Activated CD8-positive, alpha-beta memory T cell treated with anti-CD3 and anti-CD28 coated beads, Interleukin-2, amount 50 U/mL, for 48 hours (primary cell): ENCODE results near the gene CSPG4.

ENCODE experiments used
- DNase-seq: peaks from one replicate; pipeline ENCODE4 v3.0.0-alpha.2; 2020

CSPG4 gene

DNA sequence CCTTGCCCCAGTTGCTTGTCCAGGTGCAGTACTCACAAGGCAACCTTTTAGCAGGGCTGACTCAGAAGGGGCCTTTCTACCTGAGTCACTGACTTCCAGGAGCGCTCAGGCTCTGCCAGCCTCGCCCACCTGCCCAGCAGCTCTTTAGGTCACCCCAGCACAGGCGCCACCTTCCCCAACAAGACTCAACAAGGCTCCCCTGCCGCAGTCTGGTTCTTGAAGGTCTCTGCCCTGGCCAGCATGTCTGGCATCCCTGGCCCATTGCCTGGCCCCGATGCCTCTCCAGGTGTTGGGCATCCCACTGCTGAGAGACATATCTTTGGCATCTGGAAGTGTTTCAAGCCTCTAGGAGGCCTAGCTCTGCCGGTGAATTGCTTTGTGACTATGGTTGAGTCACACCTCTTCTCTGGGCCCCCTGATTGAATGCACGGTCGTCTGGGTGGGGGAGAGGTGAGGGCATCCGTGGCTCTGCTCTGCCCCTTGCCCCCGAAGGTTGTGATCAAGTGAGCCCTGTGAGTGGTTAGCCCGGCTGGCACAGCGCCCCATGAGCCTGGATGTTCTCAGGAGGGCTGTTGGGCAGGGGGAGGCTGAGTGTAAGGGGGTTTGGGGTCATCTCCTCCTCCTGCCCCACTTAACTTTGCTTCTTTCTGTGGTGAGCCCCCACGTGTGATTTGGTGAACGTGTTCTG lies 43.3 kb downstream of the CSPG4 start:
- no peak for DNase-seq

DNA sequence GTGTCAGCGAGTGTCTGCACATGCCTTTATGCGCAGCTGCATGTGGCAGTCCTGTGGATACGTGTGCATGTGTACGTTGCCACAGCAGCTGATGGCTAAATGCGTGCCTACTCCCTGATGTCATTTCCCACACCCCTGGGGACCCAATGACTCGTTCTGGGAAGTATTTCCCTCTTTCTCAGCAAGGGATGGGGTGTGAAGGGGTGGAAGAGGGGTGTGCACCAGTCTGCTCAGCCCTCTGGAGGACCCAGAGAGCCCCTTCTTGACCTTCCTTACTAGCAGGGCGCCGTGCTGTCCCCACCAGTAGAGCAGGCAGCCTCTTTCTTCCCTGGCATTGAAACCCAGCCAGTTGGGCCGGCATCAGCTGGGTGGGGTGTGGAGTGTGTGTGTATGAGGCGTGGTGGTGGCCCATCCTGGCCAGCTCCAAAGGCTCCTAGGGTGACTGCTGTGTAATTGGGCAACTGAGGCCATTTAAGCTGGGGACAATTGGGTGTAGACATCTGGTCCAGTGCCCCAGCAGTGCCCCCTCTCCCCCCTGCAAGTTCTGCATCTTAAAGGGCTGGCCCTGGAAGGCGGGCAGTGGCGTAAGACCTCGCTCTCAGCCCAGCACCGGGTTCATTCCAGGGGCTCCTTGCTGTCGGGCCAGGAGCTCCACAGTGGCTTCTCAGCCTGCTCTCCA lies 45.7 kb downstream of the CSPG4 start:
- no peak for DNase-seq

GRCh38 chr15:75663931-75664421 lies 48.7 kb downstream of the CSPG4 start:
- DNase-seq: no peak

- no peak for DNase-seq
Measured at GRCh38 chr15:75662823-75663519, 49.7 kb downstream of the CSPG4 start.

GRCh38 chr15:75661756-75662140 lies 50.9 kb downstream of the CSPG4 start:
- no peak for DNase-seq

DNA sequence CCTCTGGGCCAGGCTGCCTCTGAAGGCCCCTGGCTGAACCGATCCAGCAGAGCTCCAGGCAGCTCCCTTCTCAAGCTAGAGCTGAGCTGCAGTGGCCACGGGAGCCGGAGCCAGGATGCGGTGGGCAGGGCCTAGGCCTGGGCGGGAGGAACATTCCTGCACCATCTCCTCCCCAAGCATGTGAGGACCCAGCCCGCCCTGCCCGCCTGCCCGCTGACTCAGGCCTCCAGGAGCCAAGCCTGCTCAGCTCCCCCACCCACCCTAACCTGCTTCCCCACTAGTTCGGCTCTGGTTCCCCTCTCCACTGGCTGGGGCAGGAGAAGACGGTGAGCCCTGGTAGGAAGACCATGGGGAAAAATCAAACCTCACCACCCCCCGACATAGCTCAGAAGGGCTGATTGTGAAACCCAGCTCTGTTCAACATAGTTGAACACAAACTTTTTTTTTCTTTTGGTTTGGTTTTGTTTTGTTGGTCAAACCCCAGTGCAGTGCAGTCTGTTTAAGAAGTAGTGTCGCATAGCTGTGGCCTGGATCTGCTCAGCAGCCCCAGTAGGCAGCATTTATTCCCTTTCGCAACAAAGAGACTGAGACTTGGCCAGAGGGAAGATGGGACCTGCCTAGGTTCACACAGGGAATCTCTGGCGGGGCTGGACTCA lies 51.4 kb downstream of the CSPG4 start:
- DNase-seq: no peak

DNA sequence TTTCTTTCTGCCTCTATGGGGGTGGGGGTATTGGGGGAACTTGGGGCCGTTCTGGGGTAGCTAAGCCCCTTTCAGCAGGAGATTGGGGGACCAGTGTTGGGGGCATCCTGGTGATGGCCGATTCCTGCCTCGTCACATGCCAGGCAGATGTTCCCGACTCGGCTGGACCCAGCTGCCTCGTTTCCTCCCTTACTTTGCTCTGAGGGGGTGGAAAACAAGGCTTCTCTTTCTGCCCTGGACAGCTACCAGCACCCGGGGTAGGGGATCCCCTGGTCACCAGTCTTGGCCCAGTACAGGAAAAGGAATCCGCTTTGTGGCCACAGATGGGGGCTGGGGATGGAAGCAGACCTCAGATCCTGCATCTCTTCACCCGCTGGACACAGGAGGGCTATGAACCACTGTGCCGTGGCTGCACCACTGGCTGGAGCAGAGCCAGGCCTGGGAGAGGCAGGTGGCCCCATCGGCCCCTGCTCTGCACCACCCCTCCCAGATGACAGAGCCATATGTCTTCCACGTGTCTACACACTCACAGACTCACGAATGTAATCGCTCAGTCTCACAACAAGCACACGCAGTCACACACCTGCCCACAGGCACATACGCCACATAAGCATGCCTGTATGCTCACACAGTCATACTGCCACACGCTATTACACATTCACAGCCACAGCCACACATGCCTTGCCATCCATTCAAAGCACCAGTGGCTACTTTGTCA lies 52.6 kb downstream of the CSPG4 start:
- DNase-seq: no peak

DNA sequence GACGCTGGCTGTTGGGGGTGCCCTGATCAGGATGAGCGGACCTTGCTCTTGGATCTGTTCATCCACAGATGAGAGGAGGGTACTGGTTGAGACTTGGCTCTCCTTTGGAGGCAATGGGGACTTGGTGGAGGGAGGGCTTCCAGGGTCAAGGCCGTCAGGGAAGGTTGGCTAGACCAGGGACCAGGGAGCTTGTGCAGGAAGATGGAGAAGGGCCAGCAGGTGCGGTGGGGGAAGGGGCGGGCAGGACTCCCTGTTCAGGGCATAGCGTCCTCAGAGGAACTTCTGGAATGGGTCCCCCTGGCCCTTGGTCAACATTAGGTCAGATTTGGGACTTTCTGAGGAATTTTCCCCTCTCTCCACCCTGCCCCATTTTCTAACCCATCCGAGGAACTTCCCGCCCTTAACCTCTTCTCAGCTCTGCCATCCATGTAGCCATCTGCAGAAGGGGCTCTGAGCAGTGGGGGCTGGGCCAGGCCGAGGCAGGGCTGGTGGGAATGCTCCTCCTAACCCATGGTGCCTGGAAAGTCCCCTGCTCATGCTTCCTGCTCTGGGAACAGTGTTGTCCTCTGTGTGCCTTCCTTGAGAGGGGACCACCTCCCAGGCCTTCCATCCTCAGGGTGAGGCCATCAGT lies 53.4 kb downstream of the CSPG4 start:
- DNase-seq: no peak

- DNase-seq: no peak
Measured at GRCh38 chr15:75656813-75657212, 55.8 kb downstream of the CSPG4 start.

GRCh38 chr15:75656331-75656730 lies 56.3 kb downstream of the CSPG4 start:
- no peak for DNase-seq

DNA sequence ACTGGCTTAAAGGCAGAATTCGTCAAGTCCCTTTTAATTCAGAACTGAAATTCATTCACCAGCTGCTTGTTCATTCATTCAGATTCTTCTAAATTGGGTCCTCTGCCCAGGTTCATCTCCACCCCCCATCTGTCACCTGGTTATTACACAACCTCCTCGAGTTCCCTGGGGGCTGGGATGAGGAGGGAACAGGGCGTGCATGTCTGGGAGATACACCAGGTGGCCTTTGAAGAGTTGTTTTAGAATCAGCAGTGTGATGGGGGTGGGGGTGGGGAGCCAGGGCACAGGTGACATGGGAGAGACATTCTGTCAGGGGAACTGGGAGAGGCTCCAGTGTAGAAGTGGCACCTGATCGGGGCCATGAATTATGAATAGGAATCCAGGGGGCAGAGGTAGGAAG lies 56.7 kb downstream of the CSPG4 start:
- no peak for DNase-seq

DNA sequence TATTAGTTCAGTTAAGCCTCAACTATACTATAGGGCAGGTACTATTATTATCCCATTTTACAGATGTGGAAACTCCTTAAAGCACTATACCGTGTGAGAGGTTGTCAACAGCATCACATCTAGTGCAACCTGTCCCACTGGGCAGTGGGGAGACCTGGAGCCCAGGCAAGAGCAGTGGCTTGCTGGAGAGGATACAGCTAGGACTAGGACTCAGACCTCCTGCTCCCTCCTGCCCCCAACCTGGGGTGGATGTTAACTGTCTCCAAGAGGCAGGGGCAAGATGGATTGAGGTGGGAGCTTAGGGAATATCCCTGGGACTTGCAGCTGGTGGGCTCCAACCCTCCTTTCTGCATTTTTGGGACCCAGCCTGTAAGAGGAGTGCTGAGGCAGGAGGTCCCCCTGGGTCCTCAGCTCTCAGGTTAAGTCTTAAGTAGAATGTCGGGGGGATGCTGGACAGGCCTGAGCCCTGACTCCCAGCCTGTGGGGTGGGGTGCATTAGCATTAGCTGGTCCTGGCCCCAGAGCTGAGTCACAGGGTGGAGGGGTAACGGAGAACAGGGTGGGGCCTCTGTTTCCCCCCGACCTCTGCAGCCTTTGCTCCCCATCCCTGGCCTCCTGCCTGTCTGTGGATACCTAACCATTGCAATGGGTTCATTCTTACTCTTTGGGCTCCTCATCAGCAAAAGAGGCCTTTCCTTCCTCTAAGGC lies 58.3 kb downstream of the CSPG4 start:
- DNase-seq: no peak

DNA sequence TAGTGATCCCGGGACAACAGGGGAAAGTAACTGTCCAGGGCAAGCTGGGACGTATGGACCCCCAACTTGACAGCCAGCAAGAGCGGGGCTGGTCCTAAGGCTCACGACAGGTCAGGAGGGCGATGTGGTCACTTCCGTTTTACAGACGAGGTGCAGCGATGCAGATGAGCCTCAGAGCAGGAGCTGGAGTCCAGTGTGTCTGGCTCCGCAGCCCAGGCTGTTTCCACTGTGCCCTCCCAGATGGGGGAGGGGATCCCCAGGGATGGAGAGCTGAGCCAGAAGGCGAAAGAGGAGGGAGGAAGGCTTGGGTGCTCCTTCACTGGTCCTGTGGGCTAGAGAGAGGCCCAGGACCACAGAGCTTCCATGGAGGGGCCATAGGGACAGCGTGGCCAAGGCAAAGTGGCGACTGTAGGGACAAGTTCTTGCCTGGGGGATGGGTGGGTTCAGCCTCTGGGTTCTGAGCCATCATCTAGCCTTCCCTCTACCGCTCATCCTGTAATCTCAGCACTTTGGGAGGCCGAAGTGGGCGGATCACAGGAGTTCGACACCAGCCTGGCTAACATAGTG lies 59.2 kb downstream of the CSPG4 start:
- DNase-seq: no peak

DNA sequence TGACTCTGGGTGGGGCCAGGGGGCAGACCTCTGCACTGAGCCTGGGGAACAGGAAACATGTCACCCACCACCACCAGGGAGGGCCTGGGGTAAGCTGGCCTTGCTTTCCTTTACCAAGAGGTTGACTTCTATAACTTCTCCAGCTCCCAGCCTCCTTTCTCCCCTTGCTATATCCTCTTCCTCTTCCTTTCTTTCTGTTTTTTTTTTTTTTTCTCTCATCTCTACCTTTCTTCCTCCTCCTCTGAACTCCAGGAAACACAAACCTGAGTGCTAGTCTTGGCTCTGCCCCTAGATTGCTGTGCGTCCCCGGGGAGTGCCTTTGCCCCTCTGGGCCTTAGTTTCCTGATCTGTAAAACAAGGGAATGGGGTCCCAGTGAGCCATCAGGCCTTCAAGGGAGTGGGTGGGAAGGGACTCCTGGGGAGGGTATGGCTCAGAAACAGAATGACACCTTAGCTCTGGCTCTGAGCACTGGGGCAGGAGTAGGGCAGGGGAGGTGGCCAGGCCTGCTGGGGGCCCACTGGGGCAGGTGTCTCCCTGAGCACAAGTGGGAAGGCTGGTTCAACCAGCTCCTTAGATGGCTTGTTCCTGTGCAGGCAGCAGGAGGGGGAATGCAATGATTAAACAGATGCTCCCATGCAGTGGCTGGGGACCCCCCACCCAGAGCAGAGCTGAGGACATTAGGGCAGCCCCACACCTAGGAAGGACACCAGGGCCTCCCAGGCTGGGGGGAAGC lies 60.7 kb downstream of the CSPG4 start:
- no peak for DNase-seq

- DNase-seq: no peak
Measured at GRCh38 chr15:75650908-75651809, 61.5 kb downstream of the CSPG4 start.

GRCh38 chr15:75649848-75650247 lies 62.8 kb downstream of the CSPG4 start:
- no peak for DNase-seq

GRCh38 chr15:75649045-75649761 lies 63.4 kb downstream of the CSPG4 start:
- DNase-seq: no peak

DNA sequence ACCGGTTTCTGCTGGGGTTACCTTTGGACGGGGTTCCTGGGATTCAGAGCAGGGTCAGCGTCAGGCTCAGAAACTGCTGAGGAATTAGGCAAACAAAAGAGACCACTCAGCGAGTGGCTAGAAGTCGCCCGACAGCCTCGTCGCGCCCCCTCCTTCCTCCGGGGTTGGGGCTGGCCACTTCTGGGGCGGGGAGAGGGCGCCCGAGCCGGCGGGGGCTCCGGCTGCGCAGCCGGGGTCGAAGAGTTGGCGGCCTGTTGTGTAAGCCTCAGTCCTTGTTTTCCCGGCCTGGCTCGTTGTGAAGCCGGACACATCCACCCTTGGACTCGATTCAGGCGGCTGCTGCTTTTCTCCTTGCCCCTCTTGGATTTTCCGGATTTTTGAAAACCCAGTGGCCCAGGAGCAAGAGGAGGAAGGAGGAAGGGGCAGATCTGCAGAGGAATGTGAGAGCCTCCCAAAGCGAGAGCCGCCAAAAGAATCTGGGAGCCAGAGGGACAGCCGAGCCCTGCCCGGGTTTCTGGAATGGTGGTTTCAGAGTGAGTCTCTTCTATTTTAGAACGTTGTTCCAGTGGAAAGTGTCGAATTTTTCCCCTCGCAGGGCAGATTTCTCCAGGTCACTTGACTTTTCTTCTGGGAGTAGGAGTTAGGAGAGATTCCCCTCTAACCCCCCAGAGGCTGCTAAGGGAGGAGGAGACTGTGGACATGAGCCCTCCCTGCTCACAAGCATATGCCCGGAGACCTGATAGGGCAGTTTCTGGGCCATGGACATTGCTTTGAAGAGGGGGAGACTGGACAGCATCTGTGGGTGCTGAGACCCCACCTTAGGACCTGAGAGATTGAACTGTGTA lies 64.3 kb downstream of the CSPG4 start:
- no peak for DNase-seq
